ENCODE data around the gene ATP13A3. TPM values are rescaled to one million over a fixed set of nuclear protein-coding genes. Genes with fewer than 3 reads are reported as not detected.

The ATP13A3 gene
- total and polyA plus RNA-seq, 2 donors (not counting 1 experiment from before 2014, with no cell fraction given): 222 to 285 TPM

DNA sequence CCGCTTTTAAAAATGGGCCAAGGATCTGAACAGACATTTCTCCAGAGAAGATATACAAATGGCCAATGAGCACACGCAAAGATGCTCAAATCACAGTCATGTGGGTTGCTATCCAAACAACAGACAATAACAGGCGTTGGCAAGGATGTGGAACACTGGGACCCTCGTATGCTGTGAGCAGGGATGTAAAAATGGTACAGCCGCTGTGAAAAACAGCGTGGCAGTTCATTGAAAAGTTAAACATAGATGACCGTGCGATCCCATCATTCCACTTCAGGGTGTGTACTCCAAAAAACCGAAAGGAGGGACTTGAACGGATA lies 110.6 kb downstream of the ATP13A3 start:
- Histone ChIP-seq H3K4me2 (ENCODE audit: extremely low read depth, insufficient read depth, low read length) (no peak overlapping the region), H3K9me3 (ENCODE audit: control insufficient read depth, insufficient read depth, low read depth, low read length) (no peaks in the 10 kb centered on the region), H3K36me3 (ENCODE audit: control insufficient read depth, insufficient read depth, low read length) (no peaks in the 10 kb centered on the region), H2AFZ (ENCODE audit: low read length) (no peak overlapping the region), H4K20me1 (ENCODE audit: control insufficient read depth, extremely low read depth, insufficient read depth, low read length) (no peaks in the 10 kb centered on the region), H3K79me2 (ENCODE audit: control insufficient read depth, insufficient read depth, low read length) (no peaks in the 10 kb centered on the region), H3K27ac (ENCODE audit: insufficient read depth, low read length) (no peak overlapping the region), H3K9ac (ENCODE audit: insufficient read depth, low read length) (no peak overlapping the region), H3K4me3 (replicated peaks in 1 of 4; ENCODE audit: control extremely low read depth in 1 of 4, insufficient read depth in 1 of 4, low read depth in 3 of 4, low read length in 4 of 4) (no peak overlapping the region), H3K4me1 (ENCODE audit: control insufficient read depth, extremely low read depth, insufficient read depth, low read length) (no peaks in the 10 kb centered on the region), H3K27me3 (ENCODE audit: control insufficient read depth, insufficient read depth, low read length) (peaks cover 3% of the 10 kb centered on the region)
- TF ChIP-seq EZH2 (IDR thresholded peaks at IDR 0.05; ENCODE audit: low read length, missing control alignments): no peak
- TF ChIP-seq, protein P1, sequence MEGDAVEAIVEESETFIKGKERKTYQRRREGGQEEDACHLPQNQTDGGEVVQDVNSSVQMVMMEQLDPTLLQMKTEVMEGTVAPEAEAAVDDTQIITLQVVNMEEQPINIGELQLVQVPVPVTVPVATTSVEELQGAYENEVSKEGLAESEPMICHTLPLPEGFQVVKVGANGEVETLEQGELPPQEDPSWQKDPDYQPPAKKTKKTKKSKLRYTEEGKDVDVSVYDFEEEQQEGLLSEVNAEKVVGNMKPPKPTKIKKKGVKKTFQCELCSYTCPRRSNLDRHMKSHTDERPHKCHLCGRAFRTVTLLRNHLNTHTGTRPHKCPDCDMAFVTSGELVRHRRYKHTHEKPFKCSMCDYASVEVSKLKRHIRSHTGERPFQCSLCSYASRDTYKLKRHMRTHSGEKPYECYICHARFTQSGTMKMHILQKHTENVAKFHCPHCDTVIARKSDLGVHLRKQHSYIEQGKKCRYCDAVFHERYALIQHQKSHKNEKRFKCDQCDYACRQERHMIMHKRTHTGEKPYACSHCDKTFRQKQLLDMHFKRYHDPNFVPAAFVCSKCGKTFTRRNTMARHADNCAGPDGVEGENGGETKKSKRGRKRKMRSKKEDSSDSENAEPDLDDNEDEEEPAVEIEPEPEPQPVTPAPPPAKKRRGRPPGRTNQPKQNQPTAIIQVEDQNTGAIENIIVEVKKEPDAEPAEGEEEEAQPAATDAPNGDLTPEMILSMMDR (conservative IDR thresholded peaks at IDR 0.05 in 1 of 2, IDR thresholded peaks at IDR 0.05 in 1 of 2; ENCODE audit: low read depth in 1 of 2, low read length in 2 of 2): no peak
- no peak for DNase-seq (ENCODE audit: low read depth in 2 of 2)

DNA sequence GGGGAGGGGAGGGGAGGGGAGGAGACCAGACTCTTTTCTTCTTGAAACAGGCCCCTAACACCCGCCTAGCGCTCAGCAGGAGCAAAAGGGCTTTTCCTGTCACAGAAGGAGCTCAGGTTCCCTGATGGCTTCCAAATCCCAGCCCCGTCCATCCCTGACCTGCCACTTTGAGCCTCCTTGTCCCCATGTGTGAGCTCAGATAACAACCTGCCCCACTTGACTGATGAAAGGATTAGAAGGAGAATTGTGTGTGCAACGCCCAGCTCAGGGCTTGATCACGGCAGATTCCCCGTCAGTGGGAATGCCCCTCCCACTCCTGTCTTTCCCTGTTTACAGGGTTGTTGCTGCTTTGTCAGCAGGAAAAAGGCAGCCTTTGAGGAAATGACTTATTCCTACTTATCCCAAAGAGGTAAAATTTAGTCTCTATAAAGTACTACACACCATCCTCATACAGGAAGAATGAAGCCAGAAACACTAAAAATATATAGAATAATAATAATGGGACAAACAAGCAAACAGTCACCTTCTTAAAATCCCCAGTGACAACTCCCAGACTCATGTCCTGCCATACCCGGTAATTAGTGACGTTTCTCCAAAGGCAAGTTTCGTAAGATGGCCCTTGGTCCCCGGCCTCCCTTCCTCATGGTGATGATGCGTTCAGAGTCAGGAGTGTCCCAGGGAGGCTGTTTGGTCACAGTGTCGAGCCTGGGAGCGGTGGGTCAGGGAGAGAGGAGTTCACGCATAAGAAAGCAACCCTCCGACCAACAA lies 111.1 kb downstream of the ATP13A3 start:
- peaks cover 4% of the 10 kb centered on the region for H3K27me3 ChIP-seq (ENCODE audit: control insufficient read depth, insufficient read depth, low read length)
- H3K4me3 ChIP-seq (replicated peaks in 1 of 4; ENCODE audit: control extremely low read depth in 1 of 4, insufficient read depth in 1 of 4, low read depth in 3 of 4, low read length in 4 of 4): no peak overlapping the region
- H3K27ac ChIP-seq (ENCODE audit: insufficient read depth, low read length): no peak overlapping the region
- H3K4me1 ChIP-seq (ENCODE audit: control insufficient read depth, extremely low read depth, insufficient read depth, low read length): no peaks in the 10 kb centered on the region
- no peak for DNase-seq (ENCODE audit: low read depth in 2 of 2)
- no peaks in the 10 kb centered on the region for H3K79me2 ChIP-seq (ENCODE audit: control insufficient read depth, insufficient read depth, low read length)
- no peaks in the 10 kb centered on the region for H4K20me1 ChIP-seq (ENCODE audit: control insufficient read depth, extremely low read depth, insufficient read depth, low read length)
- no peaks in the 10 kb centered on the region for H3K9me3 ChIP-seq (ENCODE audit: control insufficient read depth, insufficient read depth, low read depth, low read length)
- no peak overlapping the region for H2AFZ ChIP-seq (ENCODE audit: low read length)
- no peak overlapping the region for H3K4me2 ChIP-seq (ENCODE audit: extremely low read depth, insufficient read depth, low read length)
- no peaks in the 10 kb centered on the region for H3K36me3 ChIP-seq (ENCODE audit: control insufficient read depth, insufficient read depth, low read length)
- H3K9ac ChIP-seq (ENCODE audit: insufficient read depth, low read length): no peak overlapping the region
- no peak for TF ChIP-seq EZH2 (IDR thresholded peaks at IDR 0.05; ENCODE audit: low read length, missing control alignments)
- TF ChIP-seq, protein P1 (conservative IDR thresholded peaks at IDR 0.05 in 1 of 2, IDR thresholded peaks at IDR 0.05 in 1 of 2; ENCODE audit: low read depth in 1 of 2, low read length in 2 of 2): no peak

DNA sequence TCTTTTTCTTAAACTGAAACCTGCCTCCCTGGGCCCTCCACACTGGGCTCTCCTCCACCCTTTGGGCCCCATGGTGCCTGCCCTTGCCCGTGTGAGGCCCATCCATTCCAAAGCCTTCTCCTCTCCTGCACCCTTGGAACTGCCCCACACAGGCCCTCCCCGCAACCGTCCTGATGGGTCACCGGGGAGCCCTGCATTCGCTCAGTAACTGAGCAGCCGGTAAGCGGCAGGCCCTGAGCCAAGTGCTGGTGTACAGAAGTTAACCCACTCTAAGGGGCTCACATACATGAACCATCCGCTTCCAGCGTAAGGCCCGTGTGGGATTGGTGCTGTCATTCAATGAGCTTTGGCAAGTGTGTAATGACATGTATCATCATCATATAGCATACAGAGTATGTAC lies 111.9 kb downstream of the ATP13A3 start:
- Histone ChIP-seq H3K4me3 (replicated peaks in 1 of 4; ENCODE audit: control extremely low read depth in 1 of 4, insufficient read depth in 1 of 4, low read depth in 3 of 4, low read length in 4 of 4) (no peak overlapping the region), H3K79me2 (ENCODE audit: control insufficient read depth, insufficient read depth, low read length) (no peaks in the 10 kb centered on the region), H3K4me1 (ENCODE audit: control insufficient read depth, extremely low read depth, insufficient read depth, low read length) (no peaks in the 10 kb centered on the region), H3K9ac (ENCODE audit: insufficient read depth, low read length) (no peak overlapping the region), H3K4me2 (ENCODE audit: extremely low read depth, insufficient read depth, low read length) (no peak overlapping the region), H3K9me3 (ENCODE audit: control insufficient read depth, insufficient read depth, low read depth, low read length) (no peaks in the 10 kb centered on the region), H3K27me3 (ENCODE audit: control insufficient read depth, insufficient read depth, low read length) (peaks cover 7% of the 10 kb centered on the region), H4K20me1 (ENCODE audit: control insufficient read depth, extremely low read depth, insufficient read depth, low read length) (no peaks in the 10 kb centered on the region), H2AFZ (ENCODE audit: low read length) (no peak overlapping the region), H3K36me3 (ENCODE audit: control insufficient read depth, insufficient read depth, low read length) (no peaks in the 10 kb centered on the region), H3K27ac (ENCODE audit: insufficient read depth, low read length) (no peak overlapping the region)
- no peak for DNase-seq (ENCODE audit: low read depth in 2 of 2)
- TF ChIP-seq, protein P1 (conservative IDR thresholded peaks at IDR 0.05 in 1 of 2, IDR thresholded peaks at IDR 0.05 in 1 of 2; ENCODE audit: low read depth in 1 of 2, low read length in 2 of 2): no peak
- no peak for TF ChIP-seq EZH2 (IDR thresholded peaks at IDR 0.05; ENCODE audit: low read length, missing control alignments)
